IPS-11a (cell line): ENCODE results near the gene C1QL1.

ENCODE experiments used
- H3K4me3 ChIP-seq: one replicate; pipeline ENCODE4 v1.5.1; 2013; ENCODE audit warnings: low read depth, low read length, control low read depth

Gene C1QL1

DNA sequence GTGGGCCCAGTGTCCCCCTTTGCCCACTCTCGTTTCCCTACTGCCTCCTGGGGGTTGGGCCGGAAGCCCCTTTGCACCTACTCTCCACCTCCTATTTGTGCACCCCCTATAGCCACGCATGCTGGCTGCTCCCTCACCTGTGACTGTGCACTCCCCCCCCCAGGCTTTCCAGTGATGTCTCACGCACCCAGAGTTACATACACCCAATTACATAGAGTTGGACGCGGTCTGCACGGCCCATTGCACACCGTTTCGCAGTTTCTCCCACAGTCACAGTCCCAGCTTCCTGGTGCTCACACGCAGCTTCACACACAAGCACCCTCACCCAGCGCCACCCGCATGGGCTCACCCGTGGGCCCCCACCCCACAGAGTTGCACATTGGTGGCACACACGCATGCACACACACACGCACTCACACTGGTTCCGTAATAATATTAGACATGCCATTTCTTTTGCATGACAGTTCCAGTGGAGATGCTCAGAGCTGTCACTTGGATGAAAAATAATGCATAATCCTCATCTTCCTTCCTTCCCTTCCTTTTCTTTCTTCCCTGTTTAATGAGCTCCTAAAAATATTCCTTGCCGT lies 21.5 kb upstream of the C1QL1 start:
- no peak overlapping the region for H3K4me3 ChIP-seq

DNA sequence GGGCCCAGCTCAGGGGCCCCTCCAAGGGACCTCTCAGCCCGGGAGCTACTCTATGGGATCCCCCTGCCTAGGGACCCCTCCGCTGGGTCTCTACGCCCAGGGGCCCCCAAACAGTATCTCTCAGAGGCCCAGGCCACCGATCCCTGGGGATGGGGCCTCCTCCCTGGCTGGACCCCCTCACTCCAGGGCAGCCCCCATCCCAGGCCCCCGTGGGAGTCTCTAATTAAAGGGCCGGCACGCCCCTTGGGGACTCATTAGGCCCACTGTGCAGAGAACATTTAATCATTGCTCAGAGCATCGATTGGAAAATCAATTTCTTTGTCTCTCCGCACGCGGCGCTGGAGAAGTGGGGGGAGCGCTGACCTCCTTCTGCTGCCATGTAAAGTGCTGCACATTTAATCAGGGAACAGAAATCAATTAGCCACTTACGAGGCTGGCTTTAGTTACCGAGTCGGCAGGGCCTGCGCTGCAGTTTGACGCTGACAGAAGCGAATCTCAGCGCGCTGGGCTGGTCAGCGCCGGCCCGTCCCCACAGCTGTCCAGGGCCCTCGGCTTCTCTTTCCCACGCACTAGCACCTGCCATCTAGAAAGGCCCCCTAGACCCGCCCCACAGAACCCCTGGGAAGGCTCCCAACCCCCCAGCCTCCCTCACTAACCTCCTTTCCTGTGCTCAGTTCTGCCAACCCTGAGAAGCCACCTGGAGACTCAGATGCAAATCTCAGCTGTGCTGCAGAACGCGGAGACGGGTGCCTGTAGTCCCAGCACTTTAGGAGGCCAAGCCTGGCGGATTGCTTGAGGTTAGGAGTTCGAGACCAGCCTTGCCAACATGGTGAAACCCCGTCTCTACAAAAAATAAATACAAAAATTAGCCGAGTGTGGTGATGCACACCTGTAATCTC lies 20.2 kb upstream of the C1QL1 start:
- H3K4me3 ChIP-seq = no peak overlapping the region

DNA sequence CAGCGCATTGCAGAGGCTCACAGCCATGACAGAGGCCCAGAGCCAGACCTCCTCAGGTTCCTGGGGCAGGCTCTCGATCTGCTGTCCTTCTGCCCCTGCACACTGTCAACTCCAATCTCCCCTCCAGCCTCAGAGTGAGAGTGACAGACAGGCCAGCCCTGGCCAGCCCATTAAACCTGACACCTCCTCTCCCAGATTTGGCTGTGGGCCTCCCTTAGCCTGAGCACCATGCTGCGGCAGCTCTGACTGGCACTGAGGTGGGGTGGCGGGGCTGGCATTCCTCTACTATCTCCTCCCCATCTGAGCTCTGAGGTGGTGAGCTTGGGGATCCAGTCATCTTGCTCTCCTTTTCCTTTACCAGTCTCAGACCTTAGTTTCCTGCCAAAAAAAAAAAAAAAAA lies 15.5 kb upstream of the C1QL1 start:
- no peak overlapping the region for H3K4me3 ChIP-seq

DNA sequence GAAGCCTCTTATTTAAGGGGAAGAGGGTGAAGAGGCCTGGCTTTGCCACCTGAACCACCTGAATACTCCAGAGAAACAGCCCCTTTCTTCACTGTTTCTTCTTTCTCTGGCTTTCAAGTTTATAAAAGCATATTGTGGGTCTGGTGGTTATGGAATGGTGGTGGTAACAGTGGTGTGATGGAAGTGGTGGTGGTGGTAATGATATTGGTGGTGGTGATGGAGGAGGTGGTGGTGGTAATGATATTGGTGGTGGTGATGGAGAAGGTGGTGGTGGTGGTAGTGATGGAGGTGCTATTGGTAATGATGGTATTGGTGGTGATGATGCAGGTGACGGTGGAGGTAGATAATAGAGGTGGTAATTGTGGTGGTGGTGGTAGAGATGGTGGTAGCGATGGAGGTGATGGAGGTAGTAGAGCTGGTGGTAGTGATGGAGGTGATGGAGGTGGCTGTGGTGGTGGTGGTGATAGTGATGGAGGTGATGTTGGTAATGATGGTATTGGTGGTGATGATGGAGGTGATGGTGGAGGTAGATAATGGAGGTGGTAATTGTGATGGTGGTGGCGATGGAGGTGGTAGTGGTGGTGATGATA lies 14.1 kb upstream of the C1QL1 start:
- H3K4me3 ChIP-seq = no peak overlapping the region

- no peak overlapping the region for H3K4me3 ChIP-seq
Measured at GRCh38 chr17:44981221-44981968, 13.3 kb upstream of the C1QL1 start.

DNA sequence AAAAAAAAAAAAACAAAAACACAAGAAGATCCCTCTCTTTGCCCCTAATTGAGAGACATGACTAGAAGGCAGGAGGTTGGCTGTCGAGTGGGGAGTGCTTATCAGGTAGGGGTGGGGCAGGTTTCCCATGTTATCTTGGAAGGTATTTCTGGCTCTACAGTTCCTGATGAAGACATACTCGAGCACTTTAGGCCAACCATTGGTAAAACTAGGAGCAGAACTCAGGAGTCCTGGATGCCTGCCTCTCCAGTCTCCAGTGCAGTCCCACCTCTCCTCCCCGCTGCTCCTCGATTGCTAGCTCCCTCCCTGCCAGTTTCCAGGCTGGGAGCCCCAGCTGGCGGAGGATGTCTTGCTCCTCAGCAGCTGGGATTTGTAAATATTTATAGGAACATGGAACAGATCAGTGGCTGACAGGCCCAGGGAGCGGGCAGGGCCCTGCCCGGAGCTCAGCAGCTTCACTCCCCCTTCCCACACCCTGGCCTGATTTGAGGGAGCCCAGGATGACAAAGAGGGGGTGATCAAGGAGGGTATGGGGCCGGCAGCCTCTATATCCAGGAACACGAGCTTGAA lies 11.4 kb upstream of the C1QL1 start:
- H3K4me3 ChIP-seq = no peak overlapping the region

GRCh38 chr17:44978807-44979206 lies 10.7 kb upstream of the C1QL1 start:
- H3K4me3 ChIP-seq = no peak overlapping the region

DNA sequence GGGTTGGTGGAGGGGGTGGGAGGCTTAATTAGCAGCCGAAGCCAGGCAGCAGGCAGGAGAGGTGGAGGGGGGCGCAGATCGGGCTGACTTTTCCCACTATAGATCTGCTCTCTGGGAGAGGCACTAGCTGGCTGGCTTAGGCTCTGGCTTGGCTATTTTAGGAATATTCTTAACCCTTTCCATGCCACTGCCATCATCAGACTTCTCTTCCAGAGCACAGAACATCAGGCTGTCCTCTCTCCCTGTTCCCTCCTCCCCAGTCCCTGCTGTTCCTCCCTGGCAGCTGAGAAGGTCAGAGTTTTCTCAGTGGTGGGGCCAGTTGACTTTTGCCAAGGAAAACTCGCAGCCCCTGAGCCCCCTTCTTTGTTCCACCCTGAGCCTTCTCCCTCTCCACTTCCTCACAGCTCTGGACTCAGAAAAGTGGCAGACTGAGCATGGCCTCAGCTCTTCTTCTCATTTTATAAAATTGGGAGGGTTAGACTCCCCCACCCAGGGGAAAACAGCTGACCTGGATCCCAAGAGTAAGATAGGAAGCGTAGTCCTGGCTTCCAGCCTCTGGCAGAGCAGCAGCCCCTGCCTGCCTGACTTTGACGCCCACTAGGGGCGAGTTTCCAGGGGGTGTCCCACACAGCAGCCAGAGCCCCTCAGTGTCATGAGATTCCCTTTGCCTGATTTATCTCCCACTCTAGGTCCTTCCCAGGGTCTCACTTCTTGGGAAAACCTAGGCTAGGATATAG lies 9.9 kb upstream of the C1QL1 start:
- H3K4me3 ChIP-seq = no peak overlapping the region

DNA sequence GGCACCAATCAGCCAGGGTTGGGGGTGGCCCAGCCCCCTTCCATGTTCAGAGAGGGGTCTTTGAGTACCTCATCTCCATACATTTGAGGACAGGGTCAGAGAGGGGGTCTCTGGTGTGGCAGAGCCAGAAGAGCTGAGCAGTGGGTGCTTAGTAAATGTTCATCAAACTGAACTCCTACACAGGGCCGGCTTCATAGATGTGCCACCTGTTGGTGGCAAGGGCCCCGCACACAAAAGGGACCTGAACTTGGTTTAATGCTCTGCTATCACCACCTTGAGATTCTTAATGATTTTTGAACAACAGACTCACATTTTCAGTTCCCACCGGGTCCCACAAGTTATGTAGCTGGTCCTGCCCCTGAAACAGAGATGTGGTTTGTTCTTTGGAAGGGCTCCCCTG lies 9.0 kb upstream of the C1QL1 start:
- H3K4me3 ChIP-seq = no peak overlapping the region

GRCh38 chr17:44976206-44976605 lies 8.1 kb upstream of the C1QL1 start:
- H3K4me3 ChIP-seq = no peak overlapping the region

DNA sequence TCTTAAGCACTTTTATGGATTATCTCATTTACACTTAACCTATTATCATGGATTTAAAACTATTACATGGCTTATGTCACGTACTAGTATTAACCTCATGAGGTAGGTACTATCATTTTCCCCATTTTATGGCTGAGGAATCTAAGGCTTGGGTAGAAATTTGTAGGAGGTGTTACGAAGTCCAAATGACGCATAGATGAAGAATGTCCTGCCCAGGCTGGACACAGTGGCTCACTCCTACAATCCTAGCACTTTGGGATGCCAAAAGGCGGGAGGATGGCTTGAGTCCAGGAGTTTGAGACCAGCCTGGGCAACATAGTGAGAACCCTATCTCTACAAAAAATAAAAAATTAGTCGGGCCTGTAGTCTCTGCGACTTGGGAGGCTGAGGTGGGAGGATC lies 4.8 kb upstream of the C1QL1 start:
- no peak overlapping the region for H3K4me3 ChIP-seq

DNA sequence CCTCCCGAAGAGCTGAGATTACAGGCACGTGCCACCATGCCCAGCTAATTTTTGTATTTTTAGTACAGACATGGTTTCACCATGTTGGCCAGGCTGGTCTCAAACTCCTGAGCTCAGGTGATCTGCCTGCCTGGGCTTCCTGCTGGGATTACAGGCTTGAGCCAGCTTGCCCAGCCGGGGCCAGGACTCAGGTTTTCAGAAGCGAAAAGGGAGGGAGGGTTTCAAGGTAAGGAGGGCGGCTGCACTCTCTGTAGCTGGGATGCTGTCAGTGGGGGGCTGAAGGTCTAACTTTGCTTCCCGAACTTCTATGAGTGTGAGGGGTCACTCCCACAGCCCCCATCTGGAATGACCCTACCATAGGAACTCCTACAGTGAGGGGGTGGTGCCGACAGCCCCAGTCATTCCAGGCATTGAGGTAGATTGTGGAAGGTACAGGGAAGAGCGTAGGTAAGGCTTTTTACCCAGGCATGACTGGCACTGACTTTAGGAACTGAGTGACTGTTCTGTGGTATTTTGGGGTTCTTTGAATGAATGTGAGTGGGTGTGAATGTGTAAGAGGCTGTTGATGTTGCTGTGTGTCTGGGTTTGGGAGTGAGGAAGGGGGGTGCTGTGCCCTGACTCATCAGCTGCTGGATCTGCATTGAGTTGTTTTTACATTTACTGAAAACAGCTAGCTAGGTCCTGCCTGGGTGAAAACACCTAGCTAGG lies 3.8 kb upstream of the C1QL1 start:
- no peak overlapping the region for H3K4me3 ChIP-seq

GRCh38 chr17:44970136-44970741 lies 2.1 kb upstream of the C1QL1 start:
- peak overlapping the region; percentile 53 for H3K4me3 ChIP-seq

- H3K4me3 ChIP-seq = peak overlapping the region; percentile 53
Measured at GRCh38 chr17:44969144-44969780, 1.2 kb upstream of the C1QL1 start.

DNA sequence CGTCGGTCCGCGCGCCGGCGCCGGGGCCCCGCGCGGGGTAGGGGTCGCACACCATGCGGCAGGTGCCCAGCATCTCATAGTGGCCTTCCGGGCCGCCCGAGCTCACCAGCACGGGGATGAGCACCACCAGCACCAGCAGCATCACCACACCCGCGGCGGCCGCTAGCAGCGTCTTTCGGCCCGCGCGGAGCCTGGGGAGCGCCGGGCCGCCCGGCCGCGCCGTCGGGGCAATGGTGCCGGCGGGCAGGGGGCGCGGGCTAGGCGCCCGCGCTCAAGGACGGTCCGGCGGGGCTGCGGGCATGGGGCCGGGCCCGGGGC lies 237 bp downstream of the C1QL1 start:
- H3K4me3 ChIP-seq = peak overlapping the region; percentile 17

DNA sequence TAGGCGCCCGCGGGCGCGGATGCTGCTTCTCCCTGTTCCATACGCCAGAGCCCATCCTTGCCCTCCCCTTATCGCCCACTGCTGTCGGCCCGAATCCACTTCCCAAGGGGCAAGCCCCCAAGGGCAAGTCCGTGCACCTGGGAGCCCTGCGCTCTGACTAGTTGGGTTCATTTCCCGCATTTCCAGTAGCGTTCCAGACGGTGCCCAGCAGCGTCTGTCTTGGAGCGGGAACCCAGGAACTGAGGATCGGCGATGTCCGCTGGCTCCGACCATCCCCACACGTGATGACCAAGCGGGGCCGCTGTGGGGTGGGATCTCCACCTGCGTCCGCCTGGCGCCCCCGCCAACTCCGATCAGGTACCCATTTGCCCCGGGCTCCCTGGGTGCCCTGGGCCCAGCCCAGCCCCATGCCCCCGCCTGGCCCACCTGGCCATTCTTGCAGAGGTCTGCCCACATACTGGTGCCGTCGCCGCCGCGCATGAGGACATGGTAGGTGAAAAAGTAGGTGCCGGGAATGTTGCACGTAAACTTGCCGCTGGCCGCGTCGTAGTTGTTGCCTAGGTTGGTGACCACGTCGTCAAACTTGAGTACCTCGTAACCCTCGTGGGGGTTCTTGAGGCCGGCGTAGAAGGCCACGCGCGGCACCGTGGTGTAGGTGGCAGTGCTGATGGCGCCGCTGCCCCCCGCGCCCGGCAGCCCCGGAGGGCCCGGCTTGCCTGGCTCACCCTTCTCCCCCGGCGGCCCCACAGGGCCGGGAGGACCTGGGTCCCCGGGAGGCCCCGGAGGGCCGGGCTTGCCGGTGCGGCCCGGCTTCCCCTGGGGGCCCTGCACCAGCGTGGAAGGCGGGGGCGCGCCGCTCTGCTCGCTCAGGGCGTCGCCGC lies 837 bp downstream of the C1QL1 start:
- peak overlapping the region; percentile 17 for H3K4me3 ChIP-seq

- no peak overlapping the region for H3K4me3 ChIP-seq
Measured at GRCh38 chr17:44966348-44967025, 1.6 kb downstream of the C1QL1 start.
